T-helper 22 cell (primary cell): ENCODE measurements around the gene SMC3.

Experiments used
- DNase-seq: peaks from one replicate; pipeline ENCODE4 v3.0.0-alpha.2; 2020; ENCODE audit warnings: low read depth

The SMC3 gene

DNA sequence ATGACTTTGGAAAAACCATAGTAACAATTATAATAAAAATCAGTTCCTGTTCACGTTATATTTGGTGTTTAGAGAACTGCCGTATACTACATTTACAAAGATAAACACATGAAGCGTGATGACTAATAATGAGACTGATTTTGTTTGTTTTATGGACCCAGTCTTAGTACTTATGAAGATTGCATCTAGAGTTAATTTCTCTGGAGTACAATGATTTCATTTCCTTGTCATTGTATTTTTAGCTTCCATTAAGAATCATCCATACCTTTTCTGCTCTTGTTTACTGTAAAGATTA lies 79.6 kb downstream of the SMC3 start:
- DNase-seq = no peak

DNA sequence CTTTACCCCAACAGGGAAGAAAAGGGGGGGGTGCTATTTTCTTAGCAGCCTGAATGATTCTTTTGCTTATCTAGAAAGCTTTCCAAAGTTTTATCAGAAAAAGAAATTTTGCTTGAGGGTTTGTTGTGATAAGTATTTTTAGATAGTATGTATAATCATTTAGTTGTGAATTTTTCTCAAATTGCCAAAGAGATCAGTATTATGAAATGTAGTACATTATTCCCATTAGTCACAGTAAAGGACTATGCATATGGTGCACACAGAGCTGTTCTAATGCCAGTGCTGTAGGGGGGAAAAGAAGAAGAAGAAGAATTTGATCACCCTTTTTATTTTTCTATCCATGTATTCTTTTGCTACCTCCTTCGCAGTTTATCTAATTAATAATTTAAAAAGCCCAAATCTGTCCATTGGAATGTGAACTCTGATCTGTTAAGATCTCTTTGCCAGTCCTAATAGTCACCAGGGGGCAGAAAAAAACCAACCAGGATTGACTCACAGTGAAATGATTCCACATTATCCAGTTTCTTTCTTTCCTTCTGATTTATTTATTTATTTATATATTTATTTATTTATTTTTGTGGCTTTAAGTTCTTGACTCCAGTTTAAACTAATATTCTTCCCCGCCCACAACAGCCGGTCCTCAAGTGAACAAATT lies 81.3 kb downstream of the SMC3 start:
- no peak for DNase-seq

DNA sequence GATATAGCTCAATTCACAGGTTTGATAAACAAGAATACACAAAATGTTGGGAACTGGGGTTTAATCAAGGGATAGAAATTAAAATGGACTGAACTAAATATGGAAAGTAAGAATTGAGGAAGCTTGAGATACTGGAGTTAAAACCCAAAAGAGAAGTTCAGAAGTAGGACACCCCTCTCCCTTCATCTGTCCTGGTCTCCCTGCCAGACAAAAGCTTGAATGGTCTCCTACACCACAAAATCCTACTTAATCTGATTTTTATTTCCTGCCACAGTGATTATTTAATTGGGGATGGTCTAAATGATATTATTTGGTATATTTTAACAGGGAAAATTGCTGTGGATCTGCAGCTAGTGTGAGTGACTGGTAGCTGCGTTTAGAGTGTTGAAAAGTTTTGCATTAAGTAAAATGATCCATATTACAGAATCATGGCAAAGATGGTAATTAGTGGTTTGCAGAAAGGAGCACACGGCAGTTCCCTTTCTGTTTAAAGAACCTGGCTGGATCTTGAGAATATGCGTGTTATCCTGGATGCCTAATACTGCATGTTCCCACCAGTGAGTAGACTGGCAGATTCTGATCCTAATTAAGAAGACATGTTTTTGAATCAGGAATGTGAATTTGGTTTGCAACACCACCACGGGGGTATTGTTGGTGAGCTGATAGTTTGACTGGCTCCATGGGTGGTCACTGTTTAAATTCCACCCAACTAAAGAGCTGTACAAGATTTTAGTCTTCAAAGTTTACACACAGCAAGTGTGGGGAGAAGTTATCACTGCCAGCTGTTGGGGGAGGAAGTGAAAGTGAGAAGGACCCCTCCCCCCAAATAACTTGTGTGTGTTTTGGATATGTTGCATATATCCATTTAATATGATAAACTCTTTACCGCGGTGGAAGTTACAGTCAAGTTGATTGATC lies 82.1 kb downstream of the SMC3 start:
- no peak for DNase-seq

GRCh38 chr10:110650265-110650668 lies 82.8 kb downstream of the SMC3 start:
- DNase-seq = no peak

- no peak for DNase-seq
These were observed 83.8 kb downstream of the SMC3 start for GRCh38 chr10:110651044-110651958.

DNA sequence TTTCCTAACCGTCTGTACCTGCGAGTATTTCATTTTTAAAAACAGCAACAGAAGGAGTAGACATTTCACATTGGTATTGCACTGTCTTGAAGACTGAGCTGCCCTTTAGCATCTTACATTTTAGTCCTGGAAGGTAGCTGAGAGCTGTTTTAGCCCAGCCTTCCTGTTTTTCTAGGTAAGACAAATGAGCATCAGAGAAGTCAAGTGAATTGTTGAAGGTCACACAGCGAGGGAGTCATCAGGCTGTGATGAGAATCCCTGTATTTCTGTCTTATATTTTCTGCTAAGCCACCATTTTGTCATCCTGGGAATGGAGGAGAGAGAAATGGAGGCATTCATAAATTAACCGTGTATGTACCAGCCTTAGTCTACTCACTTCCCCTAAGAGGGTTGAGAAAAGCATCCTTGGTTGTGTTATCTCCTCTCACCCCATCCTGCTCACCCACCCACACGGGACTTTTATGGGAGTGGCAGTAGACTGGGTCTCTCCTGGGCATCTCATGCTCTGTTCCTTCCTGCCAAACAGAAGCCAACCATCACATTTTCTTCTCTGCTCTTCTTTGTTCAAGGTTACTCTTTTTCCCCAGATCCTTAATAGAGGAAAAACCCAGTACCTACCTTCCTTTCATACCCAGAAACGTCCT lies 85.1 kb downstream of the SMC3 start:
- no peak for DNase-seq
